GM23338 (cell line): ENCODE results near the gene SLC22A4. TPM values are rescaled to one million over a fixed set of nuclear protein-coding genes. Genes with fewer than 3 reads are reported as not detected.

Source experiments
- ATAC-seq: fragments of 200-7000 bp; cut with Tn5 transposase; 3 replicates; pipeline ENCODE4 v1.9.1; 2020
- DNase-seq: peaks from one replicate; pipeline ENCODE4 v3.0.0-alpha.2; 2015; ENCODE audit warnings: low spot score
- H2AFZ ChIP-seq: fragments of 200-600 bp; sonication (generic); 2 replicates; pipeline ENCODE4 v1.8.0; 2016; ENCODE audit warnings: antibody characterized with exemption, mild to moderate bottlenecking, moderate library complexity
- H3F3A ChIP-seq: fragments of 200-600 bp; sonication (generic); replicated peaks from 2 replicates; pipeline ENCODE4 v1.8.0; 2017; ENCODE audit warnings: antibody characterized with exemption, mixed run types, low read depth
- H3K27ac ChIP-seq: fragments of 200-600 bp; sonication (generic); 2 replicates; pipeline ENCODE4 v1.6.1; 2016; ENCODE audit warnings: low read depth
- H3K27me3 ChIP-seq: fragments of 200-600 bp; sonication (generic); 2 replicates; pipeline ENCODE4 v1.8.0; 2016; ENCODE audit warnings: mild to moderate bottlenecking, mixed run types, moderate library complexity; ENCODE audit not compliant: insufficient read depth
- H3K36me3 ChIP-seq: fragments of 200-600 bp; sonication (generic); 2 replicates; pipeline ENCODE4 v1.8.0; 2016; ENCODE audit warnings: mild to moderate bottlenecking; ENCODE audit not compliant: insufficient read depth
- H3K4me1 ChIP-seq: fragments of 200-600 bp; sonication (generic); 2 replicates; pipeline ENCODE4 v1.8.0; 2016; ENCODE audit warnings: mild to moderate bottlenecking, moderate library complexity; ENCODE audit not compliant: insufficient read depth
- H3K4me2 ChIP-seq: fragments of 200-600 bp; sonication (generic); 2 replicates; pipeline ENCODE4 v1.7.1; 2017; ENCODE audit warnings: mixed run types
- H3K4me3 ChIP-seq: fragments of 200-600 bp; sonication (generic); 2 replicates; pipeline ENCODE4 v1.6.1; 2016; ENCODE audit warnings: mixed run types
- H3K79me2 ChIP-seq: fragments of 200-600 bp; sonication (generic); replicated peaks from 2 replicates; pipeline ENCODE4 v1.8.0; 2017; ENCODE audit warnings: mild to moderate bottlenecking; ENCODE audit not compliant: insufficient read depth
- H3K9me2 ChIP-seq: fragments of 200-600 bp; sonication (generic); 2 replicates; pipeline ENCODE4 v1.8.0; 2017; ENCODE audit not compliant: insufficient read depth
- H4K20me1 ChIP-seq: fragments of 200-600 bp; sonication (generic); replicated peaks from 2 replicates; pipeline ENCODE4 v1.8.0; 2017; ENCODE audit warnings: mild to moderate bottlenecking; ENCODE audit not compliant: insufficient read depth
- H3K27ac Mint-ChIP-seq: 2 replicates; pipeline ENCODE4 v1.8.0; 2020; ENCODE audit warnings: inconsistent platforms, mild to moderate bottlenecking, moderate library complexity, mixed read lengths
- H3K27me3 Mint-ChIP-seq: 3 replicates; pipeline ENCODE4 v1.8.0; 2022; ENCODE audit warnings: low read depth, mild to moderate bottlenecking, moderate library complexity, mixed read lengths, inconsistent platforms; ENCODE audit not compliant: insufficient read depth, poor library complexity
- H3K36me3 Mint-ChIP-seq: 3 replicates; pipeline ENCODE4 v1.8.0; 2021; ENCODE audit warnings: low read depth, mild to moderate bottlenecking, inconsistent platforms, moderate library complexity, mixed read lengths
- H3K4me1 Mint-ChIP-seq: 3 replicates; pipeline ENCODE4 v1.8.0; 2020; ENCODE audit warnings: mild to moderate bottlenecking, inconsistent platforms, mixed read lengths
- H3K4me3 Mint-ChIP-seq: 3 replicates; pipeline ENCODE4 v1.8.0; 2021; ENCODE audit warnings: moderate library complexity, mild to moderate bottlenecking, inconsistent platforms, mixed read lengths
- H3K9me3 Mint-ChIP-seq: 3 replicates; pipeline ENCODE4 v1.8.0; 2020; ENCODE audit warnings: moderate library complexity, mild to moderate bottlenecking, inconsistent platforms, mixed read lengths
- CREB1 ChIP-seq: fragments of 250-450 bp; sonication (Bioruptor Pico); IDR thresholded peaks from 2 replicates; pipeline ENCODE4 v1.5.0; 2020; ENCODE audit warnings: low read depth, mild to moderate bottlenecking, moderate library complexity
- EZH2 ChIP-seq: fragments of 200-600 bp; sonication (generic); IDR thresholded peaks from one replicate; pipeline ENCODE4 v1.8.0; 2017; ENCODE audit warnings: antibody characterized with exemption, mild to moderate bottlenecking, low read depth; ENCODE audit not compliant: unreplicated experiment
- EZH2phosphoT487 ChIP-seq: fragments of 200-600 bp; sonication (generic); IDR thresholded peaks from one replicate; pipeline ENCODE4 v1.8.1; 2018; ENCODE audit warnings: antibody characterized with exemption; ENCODE audit not compliant: unreplicated experiment
- JUNB ChIP-seq: IDR thresholded peaks from one replicate; pipeline ENCODE4 v1.6.1; 2016; ENCODE audit warnings: antibody characterized with exemption; ENCODE audit not compliant: unreplicated experiment
- NANOG ChIP-seq: IDR thresholded peaks from 2 replicates; pipeline ENCODE4 v1.6.1; 2016; ENCODE audit warnings: antibody characterized with exemption, borderline replicate concordance
- POLR2AphosphoS5 ChIP-seq: IDR thresholded peaks from 2 replicates; pipeline ENCODE4 v1.6.1; 2016; ENCODE audit warnings: antibody characterized with exemption, low read depth
- STAT1 ChIP-seq: IDR thresholded peaks from one replicate; pipeline ENCODE4 v1.6.1; 2016; ENCODE audit warnings: antibody characterized with exemption; ENCODE audit not compliant: unreplicated experiment
- ZNF114 ChIP-seq: fragments of 250-450 bp; sonication (Bioruptor Pico); IDR thresholded peaks from 2 replicates; pipeline ENCODE4 v1.5.0; 2020; ENCODE audit warnings: mild to moderate bottlenecking, moderate library complexity
- ZNF331 ChIP-seq: fragments of 250-450 bp; sonication (Bioruptor Pico); IDR thresholded peaks from 2 replicates; pipeline ENCODE4 v1.5.0; 2020; ENCODE audit warnings: low read depth, mild to moderate bottlenecking, moderate library complexity
- polyA plus RNA-seq: library from polyadenylated mRNA; unstranded; fragments of >200 nt; fragmentation: Nextera tagmentation; extraction: Ambion mirVana; gene quantifications from 2 replicates; pipeline ENCODE4 v1.2.1, GENCODE V29; 2016
- total RNA-seq: library from RNA; depleted of rRNA; stranded (reverse); fragments of >200 nt; shearing (Covaris generic); gene quantifications from 2 replicates; pipeline ENCODE4 v1.2.3, GENCODE V29; 2014
- TF ChIP-seq, protein P1 (sequence below): fragments of 250-450 bp; sonication (Bioruptor Pico); IDR thresholded peaks from 2 replicates; pipeline ENCODE4 v1.5.0; 2020; ENCODE audit warnings: mild to moderate bottlenecking, moderate library complexity
- TF ChIP-seq, protein P2 (sequence below): IDR thresholded peaks from 2 replicates; pipeline ENCODE4 v1.6.1; 2016; ENCODE audit warnings: antibody characterized with exemption
- TF ChIP-seq, protein P3 (sequence below): IDR thresholded peaks from one replicate; pipeline ENCODE4 v1.6.1; 2018; ENCODE audit warnings: antibody characterized with exemption; ENCODE audit not compliant: unreplicated experiment
- TF ChIP-seq, protein P4 (sequence below), 2 experiments: fragments of 200-600 bp in 1 of 2; sonication (generic) in 1 of 2; conservative IDR thresholded peaks; 2 replicates each; pipeline versions ENCODE4 v1.5.1 to v1.6.1; 2016 to 2017; ENCODE audit warnings: antibody characterized with exemption in 2 of 2, low read depth in 2 of 2, mild to moderate bottlenecking in 2 of 2, moderate library complexity in 1 of 2

SLC22A4 gene
- total and polyA plus RNA-seq, 2 experiments from 2014 or later = 0.28 to 0.40 TPM

DNA sequence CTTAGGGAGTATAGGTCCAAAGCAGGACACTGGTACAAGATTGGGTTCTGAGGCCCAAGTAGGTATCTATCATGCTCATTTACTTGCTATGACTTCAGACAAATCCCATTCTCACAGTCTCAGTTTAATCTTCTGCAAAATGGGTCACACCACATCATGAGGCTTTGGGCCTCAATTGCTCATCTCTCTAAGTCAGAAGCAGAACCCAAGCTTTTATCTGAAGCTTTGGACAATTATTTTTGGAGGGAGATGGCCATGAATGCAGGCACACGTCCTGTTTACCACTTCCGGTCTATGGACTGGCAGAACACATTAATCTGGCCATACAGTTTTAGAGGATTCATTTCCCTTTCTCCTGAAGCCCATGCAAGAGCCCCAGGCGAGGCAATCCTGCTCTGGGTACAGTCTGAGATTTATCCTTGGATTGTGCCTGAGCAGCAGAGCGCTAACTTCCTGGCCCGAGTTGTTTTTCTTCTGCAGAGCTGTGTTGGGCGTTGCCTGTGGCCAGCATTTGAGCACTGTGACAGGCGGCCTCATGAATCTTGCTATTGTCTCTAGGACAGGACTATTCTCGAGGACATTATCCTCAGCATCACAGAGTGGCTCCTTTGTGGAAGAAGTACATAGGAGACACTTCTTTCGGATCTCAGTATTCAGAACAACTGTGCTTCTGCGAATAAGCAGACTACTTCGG, 16.1 kb downstream of the SLC22A4 start:
- Mint-ChIP-seq H3K27ac (no peak overlapping the region), H3K4me3 (no peak overlapping the region), H3K27me3 (no peaks in the 10 kb centered on the region), H3K4me1 (no peaks in the 10 kb centered on the region), H3K36me3 (no peaks in the 10 kb centered on the region), H3K9me3 (no peaks in the 10 kb centered on the region)
- no peaks in the 10 kb centered on the region; the same call in 1 of the 2 replicates for H3K9me2 ChIP-seq
- H3K4me2 ChIP-seq = no peak overlapping the region
- H3K27me3 ChIP-seq = no peaks in the 10 kb centered on the region
- ATAC-seq (no peak), DNase-seq (no peak)
- no peaks in the 10 kb centered on the region for H3F3A ChIP-seq
- H4K20me1 ChIP-seq = no peaks in the 10 kb centered on the region
- H3K27ac ChIP-seq = no peak overlapping the region
- H3K36me3 ChIP-seq = no peaks in the 10 kb centered on the region
- no peaks in the 10 kb centered on the region for H3K79me2 ChIP-seq
- H2AFZ ChIP-seq = no peak overlapping the region
- TF ChIP-seq POLR2AphosphoS5 = no peak
- TF ChIP-seq ZNF331 (CRISPR knock-in tag) = no peak
- TF ChIP-seq STAT1 = no peak
- TF ChIP-seq ZNF114 (CRISPR knock-in tag) = no peak
- TF ChIP-seq NANOG = no peak
- TF ChIP-seq, protein P1, sequence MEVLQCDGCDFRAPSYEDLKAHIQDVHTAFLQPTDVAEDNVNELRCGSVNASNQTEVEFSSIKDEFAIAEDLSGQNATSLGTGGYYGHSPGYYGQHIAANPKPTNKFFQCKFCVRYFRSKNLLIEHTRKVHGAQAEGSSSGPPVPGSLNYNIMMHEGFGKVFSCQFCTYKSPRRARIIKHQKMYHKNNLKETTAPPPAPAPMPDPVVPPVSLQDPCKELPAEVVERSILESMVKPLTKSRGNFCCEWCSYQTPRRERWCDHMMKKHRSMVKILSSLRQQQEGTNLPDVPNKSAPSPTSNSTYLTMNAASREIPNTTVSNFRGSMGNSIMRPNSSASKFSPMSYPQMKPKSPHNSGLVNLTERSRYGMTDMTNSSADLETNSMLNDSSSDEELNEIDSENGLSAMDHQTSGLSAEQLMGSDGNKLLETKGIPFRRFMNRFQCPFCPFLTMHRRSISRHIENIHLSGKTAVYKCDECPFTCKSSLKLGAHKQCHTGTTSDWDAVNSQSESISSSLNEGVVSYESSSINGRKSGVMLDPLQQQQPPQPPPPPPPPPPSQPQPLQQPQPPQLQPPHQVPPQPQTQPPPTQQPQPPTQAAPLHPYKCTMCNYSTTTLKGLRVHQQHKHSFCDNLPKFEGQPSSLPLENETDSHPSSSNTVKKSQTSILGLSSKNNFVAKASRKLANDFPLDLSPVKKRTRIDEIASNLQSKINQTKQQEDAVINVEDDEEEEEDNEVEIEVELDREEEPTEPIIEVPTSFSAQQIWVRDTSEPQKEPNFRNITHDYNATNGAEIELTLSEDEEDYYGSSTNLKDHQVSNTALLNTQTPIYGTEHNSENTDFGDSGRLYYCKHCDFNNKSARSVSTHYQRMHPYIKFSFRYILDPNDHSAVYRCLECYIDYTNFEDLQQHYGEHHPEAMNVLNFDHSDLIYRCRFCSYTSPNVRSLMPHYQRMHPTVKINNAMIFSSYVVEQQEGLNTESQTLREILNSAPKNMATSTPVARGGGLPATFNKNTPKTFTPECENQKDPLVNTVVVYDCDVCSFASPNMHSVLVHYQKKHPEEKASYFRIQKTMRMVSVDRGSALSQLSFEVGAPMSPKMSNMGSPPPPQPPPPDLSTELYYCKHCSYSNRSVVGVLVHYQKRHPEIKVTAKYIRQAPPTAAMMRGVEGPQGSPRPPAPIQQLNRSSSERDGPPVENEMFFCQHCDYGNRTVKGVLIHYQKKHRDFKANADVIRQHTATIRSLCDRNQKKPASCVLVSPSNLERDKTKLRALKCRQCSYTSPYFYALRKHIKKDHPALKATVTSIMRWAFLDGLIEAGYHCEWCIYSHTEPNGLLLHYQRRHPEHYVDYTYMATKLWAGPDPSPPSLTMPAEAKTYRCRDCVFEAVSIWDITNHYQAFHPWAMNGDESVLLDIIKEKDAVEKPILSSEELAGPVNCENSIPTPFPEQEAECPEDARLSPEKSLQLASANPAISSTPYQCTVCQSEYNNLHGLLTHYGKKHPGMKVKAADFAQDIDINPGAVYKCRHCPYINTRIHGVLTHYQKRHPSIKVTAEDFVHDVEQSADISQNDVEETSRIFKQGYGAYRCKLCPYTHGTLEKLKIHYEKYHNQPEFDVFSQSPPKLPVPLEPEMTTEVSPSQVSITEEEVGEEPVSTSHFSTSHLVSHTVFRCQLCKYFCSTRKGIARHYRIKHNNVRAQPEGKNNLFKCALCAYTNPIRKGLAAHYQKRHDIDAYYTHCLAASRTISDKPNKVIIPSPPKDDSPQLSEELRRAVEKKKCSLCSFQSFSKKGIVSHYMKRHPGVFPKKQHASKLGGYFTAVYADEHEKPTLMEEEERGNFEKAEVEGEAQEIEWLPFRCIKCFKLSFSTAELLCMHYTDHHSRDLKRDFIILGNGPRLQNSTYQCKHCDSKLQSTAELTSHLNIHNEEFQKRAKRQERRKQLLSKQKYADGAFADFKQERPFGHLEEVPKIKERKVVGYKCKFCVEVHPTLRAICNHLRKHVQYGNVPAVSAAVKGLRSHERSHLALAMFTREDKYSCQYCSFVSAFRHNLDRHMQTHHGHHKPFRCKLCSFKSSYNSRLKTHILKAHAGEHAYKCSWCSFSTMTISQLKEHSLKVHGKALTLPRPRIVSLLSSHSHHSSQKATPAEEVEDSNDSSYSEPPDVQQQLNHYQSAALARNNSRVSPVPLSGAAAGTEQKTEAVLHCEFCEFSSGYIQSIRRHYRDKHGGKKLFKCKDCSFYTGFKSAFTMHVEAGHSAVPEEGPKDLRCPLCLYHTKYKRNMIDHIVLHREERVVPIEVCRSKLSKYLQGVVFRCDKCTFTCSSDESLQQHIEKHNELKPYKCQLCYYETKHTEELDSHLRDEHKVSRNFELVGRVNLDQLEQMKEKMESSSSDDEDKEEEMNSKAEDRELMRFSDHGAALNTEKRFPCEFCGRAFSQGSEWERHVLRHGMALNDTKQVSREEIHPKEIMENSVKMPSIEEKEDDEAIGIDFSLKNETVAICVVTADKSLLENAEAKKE (CRISPR knock-in tag) = no peak
- TF ChIP-seq, protein P2, sequence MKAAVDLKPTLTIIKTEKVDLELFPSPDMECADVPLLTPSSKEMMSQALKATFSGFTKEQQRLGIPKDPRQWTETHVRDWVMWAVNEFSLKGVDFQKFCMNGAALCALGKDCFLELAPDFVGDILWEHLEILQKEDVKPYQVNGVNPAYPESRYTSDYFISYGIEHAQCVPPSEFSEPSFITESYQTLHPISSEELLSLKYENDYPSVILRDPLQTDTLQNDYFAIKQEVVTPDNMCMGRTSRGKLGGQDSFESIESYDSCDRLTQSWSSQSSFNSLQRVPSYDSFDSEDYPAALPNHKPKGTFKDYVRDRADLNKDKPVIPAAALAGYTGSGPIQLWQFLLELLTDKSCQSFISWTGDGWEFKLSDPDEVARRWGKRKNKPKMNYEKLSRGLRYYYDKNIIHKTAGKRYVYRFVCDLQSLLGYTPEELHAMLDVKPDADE = no peak
- TF ChIP-seq, protein P3, sequence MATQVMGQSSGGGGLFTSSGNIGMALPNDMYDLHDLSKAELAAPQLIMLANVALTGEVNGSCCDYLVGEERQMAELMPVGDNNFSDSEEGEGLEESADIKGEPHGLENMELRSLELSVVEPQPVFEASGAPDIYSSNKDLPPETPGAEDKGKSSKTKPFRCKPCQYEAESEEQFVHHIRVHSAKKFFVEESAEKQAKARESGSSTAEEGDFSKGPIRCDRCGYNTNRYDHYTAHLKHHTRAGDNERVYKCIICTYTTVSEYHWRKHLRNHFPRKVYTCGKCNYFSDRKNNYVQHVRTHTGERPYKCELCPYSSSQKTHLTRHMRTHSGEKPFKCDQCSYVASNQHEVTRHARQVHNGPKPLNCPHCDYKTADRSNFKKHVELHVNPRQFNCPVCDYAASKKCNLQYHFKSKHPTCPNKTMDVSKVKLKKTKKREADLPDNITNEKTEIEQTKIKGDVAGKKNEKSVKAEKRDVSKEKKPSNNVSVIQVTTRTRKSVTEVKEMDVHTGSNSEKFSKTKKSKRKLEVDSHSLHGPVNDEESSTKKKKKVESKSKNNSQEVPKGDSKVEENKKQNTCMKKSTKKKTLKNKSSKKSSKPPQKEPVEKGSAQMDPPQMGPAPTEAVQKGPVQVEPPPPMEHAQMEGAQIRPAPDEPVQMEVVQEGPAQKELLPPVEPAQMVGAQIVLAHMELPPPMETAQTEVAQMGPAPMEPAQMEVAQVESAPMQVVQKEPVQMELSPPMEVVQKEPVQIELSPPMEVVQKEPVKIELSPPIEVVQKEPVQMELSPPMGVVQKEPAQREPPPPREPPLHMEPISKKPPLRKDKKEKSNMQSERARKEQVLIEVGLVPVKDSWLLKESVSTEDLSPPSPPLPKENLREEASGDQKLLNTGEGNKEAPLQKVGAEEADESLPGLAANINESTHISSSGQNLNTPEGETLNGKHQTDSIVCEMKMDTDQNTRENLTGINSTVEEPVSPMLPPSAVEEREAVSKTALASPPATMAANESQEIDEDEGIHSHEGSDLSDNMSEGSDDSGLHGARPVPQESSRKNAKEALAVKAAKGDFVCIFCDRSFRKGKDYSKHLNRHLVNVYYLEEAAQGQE = no peak
- no peak for TF ChIP-seq CREB1 (CRISPR knock-in tag)
- no peak for TF ChIP-seq EZH2phosphoT487
- TF ChIP-seq, protein P4, sequence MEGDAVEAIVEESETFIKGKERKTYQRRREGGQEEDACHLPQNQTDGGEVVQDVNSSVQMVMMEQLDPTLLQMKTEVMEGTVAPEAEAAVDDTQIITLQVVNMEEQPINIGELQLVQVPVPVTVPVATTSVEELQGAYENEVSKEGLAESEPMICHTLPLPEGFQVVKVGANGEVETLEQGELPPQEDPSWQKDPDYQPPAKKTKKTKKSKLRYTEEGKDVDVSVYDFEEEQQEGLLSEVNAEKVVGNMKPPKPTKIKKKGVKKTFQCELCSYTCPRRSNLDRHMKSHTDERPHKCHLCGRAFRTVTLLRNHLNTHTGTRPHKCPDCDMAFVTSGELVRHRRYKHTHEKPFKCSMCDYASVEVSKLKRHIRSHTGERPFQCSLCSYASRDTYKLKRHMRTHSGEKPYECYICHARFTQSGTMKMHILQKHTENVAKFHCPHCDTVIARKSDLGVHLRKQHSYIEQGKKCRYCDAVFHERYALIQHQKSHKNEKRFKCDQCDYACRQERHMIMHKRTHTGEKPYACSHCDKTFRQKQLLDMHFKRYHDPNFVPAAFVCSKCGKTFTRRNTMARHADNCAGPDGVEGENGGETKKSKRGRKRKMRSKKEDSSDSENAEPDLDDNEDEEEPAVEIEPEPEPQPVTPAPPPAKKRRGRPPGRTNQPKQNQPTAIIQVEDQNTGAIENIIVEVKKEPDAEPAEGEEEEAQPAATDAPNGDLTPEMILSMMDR (conservative IDR thresholded peaks at IDR 0.05; ENCODE audit: low read depth in 2 of 2) = no peak
- TF ChIP-seq JUNB = no peak
- TF ChIP-seq EZH2 = no peak
- no peak overlapping the region for H3K4me3 ChIP-seq
- no peaks in the 10 kb centered on the region for H3K4me1 ChIP-seq
